WTC11 (cell line): ENCODE measurements around the gene CYB561D1. TPM values are rescaled to one million over a fixed set of nuclear protein-coding genes. Genes with fewer than 3 reads are reported as not detected.

Experiments
- ATAC-seq: fragments of 200-7000 bp; cut with Tn5 transposase; 2 replicates; pipeline ENCODE4 v1.10.0; 2021; ENCODE audit warnings: mild to moderate bottlenecking, moderate library complexity
- CTCF ChIA-PET: fragments of 300-600 bp; sonication (Branson Sonifier 250); formaldehyde crosslinking; loops from one replicate; lab custom pipeline; 2021; ENCODE audit warnings: antibody characterized with exemption; lab: Charles Lee
- POLR2A ChIA-PET: fragments of 350-600 bp; sonication (Branson Sonifier 250); formaldehyde crosslinking; loops from one replicate; lab custom pipeline; 2021; ENCODE audit warnings: antibody characterized with exemption; lab: Charles Lee
- DNase-seq: peaks from one replicate; pipeline ENCODE4 v3.0.0; 2021; ENCODE audit warnings: low spot score
- H3K27ac Mint-ChIP-seq: 2 replicates; pipeline ENCODE4 v1.8.0; 2021; ENCODE audit warnings: mixed read lengths
- H3K27me3 Mint-ChIP-seq: 2 replicates; pipeline ENCODE4 v1.8.0; 2021; ENCODE audit warnings: low read depth, mild to moderate bottlenecking, moderate library complexity, mixed read lengths
- H3K36me3 Mint-ChIP-seq: 2 replicates; pipeline ENCODE4 v1.8.0; 2021; ENCODE audit warnings: mixed read lengths
- H3K4me1 Mint-ChIP-seq: 2 replicates; pipeline ENCODE4 v1.8.0; 2022; ENCODE audit warnings: mixed read lengths
- H3K4me3 Mint-ChIP-seq: 2 replicates; pipeline ENCODE4 v1.8.0; 2021; ENCODE audit warnings: mild to moderate bottlenecking, moderate library complexity, mixed read lengths
- H3K9me3 Mint-ChIP-seq: 2 replicates; pipeline ENCODE4 v1.8.0; 2021; ENCODE audit warnings: mixed read lengths
- ATF1 ChIP-seq: sonication (generic); formaldehyde crosslinking; IDR thresholded peaks from 2 replicates; pipeline ENCODE4 v1.8.1; 2023; ENCODE audit warnings: mild to moderate bottlenecking, moderate library complexity, missing genetic modification reagents
- ATF3 ChIP-seq: sonication (generic); formaldehyde crosslinking; conservative IDR thresholded peaks from 2 replicates; pipeline ENCODE4 v1.8.1; 2022; ENCODE audit warnings: mild to moderate bottlenecking, missing genetic modification reagents
- CDX4 ChIP-seq: fragments of 250-450 bp; sonication (Bioruptor Pico); IDR thresholded peaks from 2 replicates; pipeline ENCODE4 v1.9.0; 2021; ENCODE audit warnings: moderate library complexity, mild to moderate bottlenecking, inconsistent platforms, borderline replicate concordance
- E2F5 ChIP-seq: sonication (generic); formaldehyde crosslinking; IDR thresholded peaks from 2 replicates; pipeline ENCODE4 v1.8.1; 2022; ENCODE audit warnings: mild to moderate bottlenecking, moderate library complexity, missing genetic modification reagents
- EMX1 ChIP-seq: fragments of 250-450 bp; sonication (Bioruptor Pico); IDR thresholded peaks from 2 replicates; pipeline ENCODE4 v1.8.0; 2021; ENCODE audit warnings: mild to moderate bottlenecking
- FOXJ3 ChIP-seq: sonication (generic); formaldehyde crosslinking; IDR thresholded peaks from 2 replicates; pipeline ENCODE4 v1.9.0; 2021; ENCODE audit warnings: missing genetic modification reagents, mild to moderate bottlenecking, borderline replicate concordance
- FOXK1 ChIP-seq: sonication (generic); formaldehyde crosslinking; IDR thresholded peaks from 2 replicates; pipeline ENCODE4 v1.8.0; 2022; ENCODE audit warnings: mild to moderate bottlenecking, moderate library complexity, missing genetic modification reagents
- GABPB1 ChIP-seq: sonication (generic); formaldehyde crosslinking; IDR thresholded peaks from 2 replicates; pipeline ENCODE4 v1.8.1; 2023; ENCODE audit warnings: mild to moderate bottlenecking, missing genetic modification reagents
- JAZF1 ChIP-seq: fragments of 250-450 bp; sonication (Bioruptor Pico); IDR thresholded peaks from 2 replicates; pipeline ENCODE4 v1.9.0; 2021; ENCODE audit warnings: moderate library complexity, mild to moderate bottlenecking, inconsistent platforms
- KAT7 ChIP-seq: sonication (generic); formaldehyde crosslinking; IDR thresholded peaks from 2 replicates; pipeline ENCODE4 v1.8.1; 2023; ENCODE audit warnings: missing genetic modification reagents, mild to moderate bottlenecking, borderline replicate concordance
- MXD4 ChIP-seq: fragments of 250-450 bp; sonication (Bioruptor Pico); IDR thresholded peaks from 2 replicates; pipeline ENCODE4 v1.8.0; 2021; ENCODE audit warnings: mild to moderate bottlenecking, moderate library complexity, borderline replicate concordance
- NFE2L1 ChIP-seq: sonication (generic); formaldehyde crosslinking; IDR thresholded peaks from 2 replicates; pipeline ENCODE4 v1.8.1; 2023; ENCODE audit warnings: missing genetic modification reagents
- NFYB ChIP-seq: sonication (generic); formaldehyde crosslinking; conservative IDR thresholded peaks from 2 replicates; pipeline ENCODE4 v1.8.0; 2022; ENCODE audit warnings: low read depth, missing genetic modification reagents
- NR2C2 ChIP-seq: sonication (generic); formaldehyde crosslinking; IDR thresholded peaks from 2 replicates; pipeline ENCODE4 v1.8.0; 2022; ENCODE audit warnings: mild to moderate bottlenecking, missing genetic modification reagents
- NR3C1 ChIP-seq: sonication (generic); formaldehyde crosslinking; conservative IDR thresholded peaks from 2 replicates; pipeline ENCODE4 v1.8.1; 2023; ENCODE audit warnings: low read depth, mild to moderate bottlenecking, missing genetic modification reagents
- OVOL2 ChIP-seq: fragments of 250-450 bp; sonication (Bioruptor Pico); IDR thresholded peaks from 2 replicates; pipeline ENCODE4 v1.9.0; 2021; ENCODE audit warnings: mild to moderate bottlenecking, borderline replicate concordance
- PRRX2 ChIP-seq: fragments of 250-450 bp; sonication (Bioruptor Pico); IDR thresholded peaks from 2 replicates; pipeline ENCODE4 v1.8.0; 2021; ENCODE audit warnings: mild to moderate bottlenecking
- RORB ChIP-seq: fragments of 250-450 bp; sonication (Bioruptor Pico); IDR thresholded peaks from 2 replicates; pipeline ENCODE4 v1.9.0; 2021; ENCODE audit warnings: mild to moderate bottlenecking
- SMAD4 ChIP-seq: sonication (generic); formaldehyde crosslinking; IDR thresholded peaks from 2 replicates; pipeline ENCODE4 v1.8.0; 2022; ENCODE audit warnings: mild to moderate bottlenecking, missing genetic modification reagents
- ZMAT4 ChIP-seq: fragments of 250-450 bp; sonication (Bioruptor Pico); IDR thresholded peaks from 2 replicates; pipeline ENCODE4 v1.9.0; 2021; ENCODE audit warnings: mild to moderate bottlenecking
- ZNF138 ChIP-seq: sonication (generic); formaldehyde crosslinking; conservative IDR thresholded peaks from 2 replicates; pipeline ENCODE4 v1.8.1; 2022; ENCODE audit warnings: mild to moderate bottlenecking, moderate library complexity, missing genetic modification reagents
- ZNF232 ChIP-seq: sonication (generic); formaldehyde crosslinking; IDR thresholded peaks from 2 replicates; pipeline ENCODE4 v1.8.0; 2022; ENCODE audit warnings: mild to moderate bottlenecking, missing genetic modification reagents
- ZNF396 ChIP-seq: fragments of 250-450 bp; sonication (Bioruptor Pico); IDR thresholded peaks from 2 replicates; pipeline ENCODE4 v1.8.0; 2021; ENCODE audit warnings: mild to moderate bottlenecking, moderate library complexity, borderline replicate concordance
- ZNF512 ChIP-seq: sonication (generic); formaldehyde crosslinking; IDR thresholded peaks from 2 replicates; pipeline ENCODE4 v1.8.1; 2022; ENCODE audit warnings: missing genetic modification reagents, borderline replicate concordance
- total RNA-seq: library from RNA; stranded (reverse); gene quantifications from 3 replicates; pipeline ENCODE4 v1.2.3, GENCODE V29; 2021
- TF ChIP-seq, protein P1 (sequence below): sonication (generic); formaldehyde crosslinking; IDR thresholded peaks from 2 replicates; pipeline ENCODE4 v1.8.0; 2023; ENCODE audit warnings: missing genetic modification reagents, mild to moderate bottlenecking, borderline replicate concordance

The CYB561D1 gene
- total RNA-seq, 1 experiment from 2014 or later: 6.7 TPM

GRCh38 chr1:109508001-109508872 is 14.3 kb downstream of the CYB561D1 start:
- no peaks in the 10 kb centered on the region for H3K9me3 Mint-ChIP-seq
- H3K36me3 Mint-ChIP-seq: no peaks in the 10 kb centered on the region
- ChIA-PET CTCF (interaction anchor here (1.3 to 7.6 kb wide), 5 partner anchors 10 to 123 kb away, joined by 8 to 128 read pairs (median 45); partner anchors contain the start of gene CYB561D1), POLR2A (no interaction called here)
- H3K4me1 Mint-ChIP-seq: peaks cover 16% of the 10 kb centered on the region
- H3K27me3 Mint-ChIP-seq: peaks cover 54% of the 10 kb centered on the region
- ATAC-seq (no peak), DNase-seq (no peak)
- TF ChIP-seq RORB (CRISPR knock-in tag): no peak
- TF ChIP-seq FOXJ3: no peak
- no peak for TF ChIP-seq ZNF512 (CRISPR knock-in tag)
- TF ChIP-seq GABPB1 (CRISPR knock-in tag): no peak
- TF ChIP-seq NR3C1: no peak
- no peak for TF ChIP-seq PRRX2 (CRISPR knock-in tag)
- no peak for TF ChIP-seq SMAD4
- no peak for TF ChIP-seq MXD4 (CRISPR knock-in tag)
- no peak for TF ChIP-seq ATF3 (CRISPR knock-in tag)
- TF ChIP-seq CDX4 (CRISPR knock-in tag): no peak
- peak overlapping the region; percentile 84 for H3K4me3 Mint-ChIP-seq
- H3K27ac Mint-ChIP-seq: no peak overlapping the region

- H3K27ac Mint-ChIP-seq: no peak overlapping the region
- POLR2A ChIA-PET: interaction anchor here (1.0 to 1.1 kb wide), 2 partner anchors 25 to 154 kb away, joined by 3 read pairs; no protein-coding TSS in a partner anchor
- no peaks in the 10 kb centered on the region for H3K36me3 Mint-ChIP-seq
- CTCF ChIA-PET: interaction anchor here (0.8 to 7.6 kb wide), 7 partner anchors 11 to 122 kb away, joined by 4 to 128 read pairs (median 24); partner anchors contain the start of genes ATXN7L2 and CYB561D1
- H3K4me1 Mint-ChIP-seq: peaks cover 16% of the 10 kb centered on the region
- no peaks in the 10 kb centered on the region for H3K9me3 Mint-ChIP-seq
- TF ChIP-seq FOXK1 (CRISPR knock-in tag) (no peak), ATF1 (CRISPR knock-in tag) (no peak), E2F5 (CRISPR knock-in tag) (no peak), NR3C1 (no peak), NFYB (CRISPR knock-in tag) (no peak), PRRX2 (CRISPR knock-in tag) (no peak), ZNF512 (CRISPR knock-in tag) (no peak), KAT7 (CRISPR knock-in tag) (no peak), ZMAT4 (no peak), ZNF232 (CRISPR knock-in tag) (no peak), ZNF138 (CRISPR knock-in tag) (no peak), NR2C2 (no peak), OVOL2 (CRISPR knock-in tag) (no peak), ZNF396 (no peak), JAZF1 (no peak), EMX1 (no peak), NFE2L1 (CRISPR knock-in tag) (no peak)
- TF ChIP-seq, protein P1, sequence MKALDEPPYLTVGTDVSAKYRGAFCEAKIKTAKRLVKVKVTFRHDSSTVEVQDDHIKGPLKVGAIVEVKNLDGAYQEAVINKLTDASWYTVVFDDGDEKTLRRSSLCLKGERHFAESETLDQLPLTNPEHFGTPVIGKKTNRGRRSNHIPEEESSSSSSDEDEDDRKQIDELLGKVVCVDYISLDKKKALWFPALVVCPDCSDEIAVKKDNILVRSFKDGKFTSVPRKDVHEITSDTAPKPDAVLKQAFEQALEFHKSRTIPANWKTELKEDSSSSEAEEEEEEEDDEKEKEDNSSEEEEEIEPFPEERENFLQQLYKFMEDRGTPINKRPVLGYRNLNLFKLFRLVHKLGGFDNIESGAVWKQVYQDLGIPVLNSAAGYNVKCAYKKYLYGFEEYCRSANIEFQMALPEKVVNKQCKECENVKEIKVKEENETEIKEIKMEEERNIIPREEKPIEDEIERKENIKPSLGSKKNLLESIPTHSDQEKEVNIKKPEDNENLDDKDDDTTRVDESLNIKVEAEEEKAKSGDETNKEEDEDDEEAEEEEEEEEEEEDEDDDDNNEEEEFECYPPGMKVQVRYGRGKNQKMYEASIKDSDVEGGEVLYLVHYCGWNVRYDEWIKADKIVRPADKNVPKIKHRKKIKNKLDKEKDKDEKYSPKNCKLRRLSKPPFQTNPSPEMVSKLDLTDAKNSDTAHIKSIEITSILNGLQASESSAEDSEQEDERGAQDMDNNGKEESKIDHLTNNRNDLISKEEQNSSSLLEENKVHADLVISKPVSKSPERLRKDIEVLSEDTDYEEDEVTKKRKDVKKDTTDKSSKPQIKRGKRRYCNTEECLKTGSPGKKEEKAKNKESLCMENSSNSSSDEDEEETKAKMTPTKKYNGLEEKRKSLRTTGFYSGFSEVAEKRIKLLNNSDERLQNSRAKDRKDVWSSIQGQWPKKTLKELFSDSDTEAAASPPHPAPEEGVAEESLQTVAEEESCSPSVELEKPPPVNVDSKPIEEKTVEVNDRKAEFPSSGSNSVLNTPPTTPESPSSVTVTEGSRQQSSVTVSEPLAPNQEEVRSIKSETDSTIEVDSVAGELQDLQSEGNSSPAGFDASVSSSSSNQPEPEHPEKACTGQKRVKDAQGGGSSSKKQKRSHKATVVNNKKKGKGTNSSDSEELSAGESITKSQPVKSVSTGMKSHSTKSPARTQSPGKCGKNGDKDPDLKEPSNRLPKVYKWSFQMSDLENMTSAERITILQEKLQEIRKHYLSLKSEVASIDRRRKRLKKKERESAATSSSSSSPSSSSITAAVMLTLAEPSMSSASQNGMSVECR (CRISPR knock-in tag): no peak
- TF ChIP-seq, all 79 proteins: peak for 0
- DNase-seq (no peak), ATAC-seq (no peak)
- H3K27me3 Mint-ChIP-seq: peaks cover 54% of the 10 kb centered on the region
- peak overlapping the region; percentile 84 for H3K4me3 Mint-ChIP-seq
These were observed 14.9 kb downstream of the CYB561D1 start for GRCh38 chr1:109508873-109509175.
